GM21360 (cell line): ENCODE results near the gene RYK.

Source experiments
- ATAC-seq: cut with Tn5 transposase; IDR thresholded peaks from one replicate; pipeline ENCODE4 v1.9.1; 2021; ENCODE audit warnings: mild to moderate bottlenecking, moderate library complexity; ENCODE audit not compliant: unreplicated experiment

The RYK gene

GRCh38 chr3:134155446-134155845, 95.2 kb downstream of the RYK start:
- ATAC-seq, result no peak

GRCh38 chr3:134153761-134154160, 96.9 kb downstream of the RYK start:
- no peak for ATAC-seq

- no peak for ATAC-seq
Measured at GRCh38 chr3:134150476-134150875, 100.2 kb downstream of the RYK start.

- ATAC-seq, result no peak
Measured at GRCh38 chr3:134149286-134149685, 101.4 kb downstream of the RYK start.

GRCh38 chr3:134148534-134148933, 102.1 kb downstream of the RYK start:
- ATAC-seq, result no peak

- ATAC-seq, result no peak
Measured at GRCh38 chr3:134147411-134147810, 103.2 kb downstream of the RYK start.

- ATAC-seq, result no peak
Measured at GRCh38 chr3:134146666-134147065, 104.0 kb downstream of the RYK start.

- ATAC-seq, result no peak
Measured at GRCh38 chr3:134145183-134145582, 105.5 kb downstream of the RYK start.

GRCh38 chr3:134144694-134145093, 106.0 kb downstream of the RYK start:
- no peak for ATAC-seq

GRCh38 chr3:134143828-134144401, 106.7 kb downstream of the RYK start:
- ATAC-seq, result no peak

- no peak for ATAC-seq
Measured at GRCh38 chr3:134136604-134137003, 114.1 kb downstream of the RYK start.

GRCh38 chr3:134134698-134135415, 115.8 kb downstream of the RYK start:
- no peak for ATAC-seq

GRCh38 chr3:134134240-134134639, 116.4 kb downstream of the RYK start:
- ATAC-seq, result no peak

- ATAC-seq, result no peak
Measured at GRCh38 chr3:134132961-134133360, 117.7 kb downstream of the RYK start.

- ATAC-seq, result no peak
Measured at GRCh38 chr3:134126153-134126552, 124.5 kb downstream of the RYK start.

- no peak for ATAC-seq
Measured at GRCh38 chr3:134114726-134115125, 135.9 kb downstream of the RYK start.

- no peak for ATAC-seq
Measured at GRCh38 chr3:134111616-134112015, 139.0 kb downstream of the RYK start.

GRCh38 chr3:134110963-134111362, 139.7 kb downstream of the RYK start:
- no peak for ATAC-seq
